ENCODE data around the gene RHOB. TPM values are rescaled to one million over a fixed set of nuclear protein-coding genes. Genes with fewer than 3 reads are reported as not detected.
A peak's percentile ranks its signal among the peaks of the same experiment; 100 is the strongest.

RHOB gene
- total and polyA plus RNA-seq, 2 of the 13 experiments (the other 11 are each of a cell fraction or from before 2014, with no cell fraction given) = 192 to 268 TPM

- TF ChIP-seq KDM3A (CRISPR knock-in tag; IDR thresholded peaks at IDR 0.05; ENCODE audit: low read depth) = no peak
- TF ChIP-seq ZNF710 (CRISPR knock-in tag; IDR thresholded peaks at IDR 0.05; ENCODE audit: borderline replicate concordance) = no peak
- no peak for TF ChIP-seq PAF1 (CRISPR knock-in tag; IDR thresholded peaks at IDR 0.05)
- no peak for TF ChIP-seq REPIN1 (CRISPR knock-in tag; IDR thresholded peaks at IDR 0.05; ENCODE audit: borderline replicate concordance, low read depth)
- peak; percentile 31; the same call in 1 of the 2 replicates for TF ChIP-seq CREM (IDR thresholded peaks at IDR 0.05)
- TF ChIP-seq CREM (CRISPR knock-in tag; IDR thresholded peaks at IDR 0.05) = no peak
- TF ChIP-seq FOXP1 (IDR thresholded peaks at IDR 0.05) = no peak
- peak; percentile 70 for TF ChIP-seq FOXP1 (CRISPR knock-in tag; IDR thresholded peaks at IDR 0.05)
- TF ChIP-seq ZBTB21 (CRISPR knock-in tag; IDR thresholded peaks at IDR 0.05) = peak; percentile 82; the same call in 1 of the 2 replicates
- TF ChIP-seq ZFAT (CRISPR knock-in tag; conservative IDR thresholded peaks at IDR 0.05) = no peak
- TF ChIP-seq THAP8 (CRISPR knock-in tag; IDR thresholded peaks at IDR 0.05; ENCODE audit: borderline replicate concordance) = no peak
- TF ChIP-seq ASH2L (IDR thresholded peaks at IDR 0.05; ENCODE audit: insufficient read length, low read depth, low read length) = peak; percentile 55
- TF ChIP-seq TOE1 (CRISPR knock-in tag; IDR thresholded peaks at IDR 0.05) = no peak
- no peak for TF ChIP-seq ESRRA (CRISPR knock-in tag; IDR thresholded peaks at IDR 0.05; ENCODE audit: low read depth)
- TF ChIP-seq, protein P1, sequence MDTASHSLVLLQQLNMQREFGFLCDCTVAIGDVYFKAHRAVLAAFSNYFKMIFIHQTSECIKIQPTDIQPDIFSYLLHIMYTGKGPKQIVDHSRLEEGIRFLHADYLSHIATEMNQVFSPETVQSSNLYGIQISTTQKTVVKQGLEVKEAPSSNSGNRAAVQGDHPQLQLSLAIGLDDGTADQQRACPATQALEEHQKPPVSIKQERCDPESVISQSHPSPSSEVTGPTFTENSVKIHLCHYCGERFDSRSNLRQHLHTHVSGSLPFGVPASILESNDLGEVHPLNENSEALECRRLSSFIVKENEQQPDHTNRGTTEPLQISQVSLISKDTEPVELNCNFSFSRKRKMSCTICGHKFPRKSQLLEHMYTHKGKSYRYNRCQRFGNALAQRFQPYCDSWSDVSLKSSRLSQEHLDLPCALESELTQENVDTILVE (CRISPR knock-in tag; IDR thresholded peaks at IDR 0.05) = no peak
- TF ChIP-seq, protein P2, sequence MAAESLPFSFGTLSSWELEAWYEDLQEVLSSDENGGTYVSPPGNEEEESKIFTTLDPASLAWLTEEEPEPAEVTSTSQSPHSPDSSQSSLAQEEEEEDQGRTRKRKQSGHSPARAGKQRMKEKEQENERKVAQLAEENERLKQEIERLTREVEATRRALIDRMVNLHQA (CRISPR knock-in tag; IDR thresholded peaks at IDR 0.05) = no peak
- TF ChIP-seq FOXP4 (CRISPR knock-in tag; IDR thresholded peaks at IDR 0.05) = peak; percentile 49; the same call in 1 of the 2 replicates
- TF ChIP-seq, protein P3, sequence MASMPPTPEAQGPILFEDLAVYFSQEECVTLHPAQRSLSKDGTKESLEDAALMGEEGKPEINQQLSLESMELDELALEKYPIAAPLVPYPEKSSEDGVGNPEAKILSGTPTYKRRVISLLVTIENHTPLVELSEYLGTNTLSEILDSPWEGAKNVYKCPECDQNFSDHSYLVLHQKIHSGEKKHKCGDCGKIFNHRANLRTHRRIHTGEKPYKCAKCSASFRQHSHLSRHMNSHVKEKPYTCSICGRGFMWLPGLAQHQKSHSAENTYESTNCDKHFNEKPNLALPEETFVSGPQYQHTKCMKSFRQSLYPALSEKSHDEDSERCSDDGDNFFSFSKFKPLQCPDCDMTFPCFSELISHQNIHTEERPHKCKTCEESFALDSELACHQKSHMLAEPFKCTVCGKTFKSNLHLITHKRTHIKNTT (CRISPR knock-in tag; IDR thresholded peaks at IDR 0.05) = no peak
- TF ChIP-seq, protein P4, sequence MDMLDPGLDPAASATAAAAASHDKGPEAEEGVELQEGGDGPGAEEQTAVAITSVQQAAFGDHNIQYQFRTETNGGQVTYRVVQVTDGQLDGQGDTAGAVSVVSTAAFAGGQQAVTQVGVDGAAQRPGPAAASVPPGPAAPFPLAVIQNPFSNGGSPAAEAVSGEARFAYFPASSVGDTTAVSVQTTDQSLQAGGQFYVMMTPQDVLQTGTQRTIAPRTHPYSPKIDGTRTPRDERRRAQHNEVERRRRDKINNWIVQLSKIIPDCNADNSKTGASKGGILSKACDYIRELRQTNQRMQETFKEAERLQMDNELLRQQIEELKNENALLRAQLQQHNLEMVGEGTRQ (IDR thresholded peaks at IDR 0.05; ENCODE audit: low read depth, low read length) = no peak
- TF ChIP-seq, protein P4 (CRISPR knock-in tag; IDR thresholded peaks at IDR 0.05; ENCODE audit: borderline replicate concordance) = no peak
These were observed 8.3 kb upstream of the RHOB start (continued) for GRCh38 chr2:20438334-20439192.
